ENCODE data around the gene FGA. TPM values are rescaled to one million over a fixed set of nuclear protein-coding genes. Genes with fewer than 3 reads are reported as not detected.

FGA gene
- total RNA-seq, 2 donors from 2014 or later, result not detected

DNA sequence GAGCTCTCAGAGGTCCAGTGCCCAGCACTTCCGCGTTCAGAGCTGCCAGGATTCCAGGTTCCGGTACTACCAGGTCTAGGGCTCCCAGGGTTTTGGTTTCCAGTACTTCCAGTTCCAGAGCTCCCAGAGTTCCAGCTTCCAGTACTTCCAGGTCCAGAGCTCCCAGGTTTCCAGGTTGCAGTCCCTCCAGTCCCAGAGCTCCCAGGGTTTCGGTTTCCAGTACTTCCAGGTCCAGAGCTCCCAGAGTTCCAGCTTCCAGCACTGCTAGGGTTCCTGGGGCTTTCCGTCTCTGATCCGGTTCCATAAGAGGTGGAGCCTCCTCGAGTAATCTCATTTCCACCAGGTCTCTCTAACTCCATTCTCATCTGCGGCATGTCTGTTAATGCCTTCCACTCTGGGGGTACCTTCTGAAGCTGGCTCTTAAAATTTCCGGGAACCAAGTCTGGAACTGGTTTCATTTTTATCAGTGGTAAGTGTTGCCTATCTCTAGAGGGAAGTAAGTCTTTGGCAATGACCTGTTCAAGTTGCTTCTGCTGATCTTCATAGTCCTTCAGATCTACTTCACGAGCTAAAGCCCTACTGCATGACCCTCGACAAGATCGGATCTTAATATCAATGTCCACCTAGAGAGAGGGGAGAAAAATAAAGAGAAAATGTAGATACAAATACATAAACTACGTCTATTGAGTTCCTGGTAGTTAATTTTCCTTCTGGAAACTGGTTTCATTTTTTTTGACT, 4.1 kb downstream of the FGA start:
- DNase-seq, result no peak
- intact Hi-C loops (cut with DNase I, micrococcal nuclease), result no loop called here
- no peak for ATAC-seq

DNA sequence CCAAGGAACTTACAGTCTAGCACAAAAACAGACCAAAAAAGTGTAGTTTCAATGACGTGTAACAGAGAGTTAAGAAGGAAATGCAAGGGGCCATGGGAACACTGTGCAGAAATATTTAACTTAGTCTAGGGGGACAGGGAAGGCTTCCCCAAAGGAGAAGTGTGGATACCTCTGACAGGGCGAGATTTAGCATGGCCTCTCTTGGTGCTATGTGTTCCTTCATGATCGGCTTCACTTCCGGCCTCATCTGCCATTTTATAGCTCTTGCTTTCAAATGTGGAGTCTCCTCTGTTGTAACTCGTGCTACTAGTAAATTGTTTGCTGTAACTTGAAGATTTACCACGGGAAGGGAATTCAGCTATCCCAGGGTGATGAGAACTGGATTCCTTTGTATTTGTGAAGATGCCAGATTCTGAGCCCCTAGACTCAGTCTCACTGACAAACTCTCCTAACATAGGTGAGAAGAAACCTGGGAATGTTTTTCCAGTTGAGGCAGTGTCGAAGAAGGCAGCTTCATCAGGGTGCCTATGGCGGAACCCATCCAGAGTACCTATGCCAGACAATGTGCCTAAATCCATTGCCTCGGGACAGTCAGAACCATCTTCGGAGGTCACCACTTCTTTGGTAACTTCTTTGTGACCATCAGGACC, 5.0 kb downstream of the FGA start:
- ATAC-seq (no peak), DNase-seq (no peak)
- intact Hi-C loops (cut with DNase I, micrococcal nuclease), result no loop called here

DNA sequence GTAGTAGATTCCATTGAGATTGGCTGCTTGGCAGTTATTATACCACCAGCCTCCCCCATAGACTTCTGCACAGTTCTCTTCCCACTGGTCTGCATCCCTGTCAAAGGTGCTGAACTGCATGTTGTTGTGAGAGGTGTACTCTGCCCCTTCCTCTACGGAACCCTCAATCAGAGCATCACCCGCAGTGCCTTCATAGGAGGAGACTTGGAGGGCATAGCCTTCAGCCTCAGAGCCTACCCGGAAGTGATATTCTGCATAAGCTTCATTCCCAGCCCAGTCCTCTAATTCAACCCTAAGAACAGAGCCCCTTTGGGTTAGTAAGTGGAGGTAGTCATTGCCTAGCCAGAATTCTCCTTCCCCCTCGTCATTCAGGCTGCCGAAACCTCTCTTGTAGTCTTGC, 6.3 kb downstream of the FGA start:
- DNase-seq (no peak), ATAC-seq (no peak)
- intact Hi-C loops (cut with DNase I, micrococcal nuclease), result no loop called here

DNA sequence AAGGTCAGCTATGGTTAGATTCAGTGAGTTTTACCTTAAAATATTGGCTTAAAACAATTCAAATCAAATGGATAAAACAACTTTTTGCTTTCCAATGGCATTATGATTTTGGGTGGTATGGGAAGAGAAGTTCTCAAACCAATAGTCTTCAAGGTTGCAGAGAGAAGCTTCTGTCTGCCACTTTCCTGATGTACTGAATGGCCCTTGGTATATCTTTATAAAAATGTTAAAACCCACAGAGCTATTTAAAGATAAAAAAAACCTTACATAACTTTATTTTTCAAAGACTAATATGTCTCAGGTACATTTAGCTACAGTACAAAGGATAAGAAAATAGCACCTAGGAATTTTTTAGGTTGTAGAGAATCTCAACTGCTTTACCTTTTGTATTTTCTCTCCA, 6.9 kb downstream of the FGA start:
- ATAC-seq, result no peak
- intact Hi-C loops (cut with DNase I, micrococcal nuclease), result no loop called here

DNA sequence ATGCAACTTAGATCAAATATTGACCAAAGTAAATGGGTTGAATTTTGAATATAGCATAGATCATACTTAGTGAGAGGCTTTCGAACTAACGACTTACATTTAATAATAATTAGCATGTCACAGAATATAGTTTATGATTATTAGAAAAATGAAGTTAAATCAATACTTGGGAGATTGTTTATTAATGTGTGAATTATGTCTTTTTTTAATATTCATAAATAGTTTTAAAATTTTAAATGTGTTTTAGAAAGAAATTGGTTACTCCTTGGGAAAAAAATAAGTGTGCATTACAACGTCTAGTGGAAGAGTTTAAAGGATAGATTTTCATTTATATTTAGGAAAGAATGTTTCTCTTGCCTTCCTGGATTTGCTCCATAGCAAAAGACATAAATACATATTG, 7.3 kb downstream of the FGA start:
- ATAC-seq (no peak), DNase-seq (no peak)
- intact Hi-C loops (cut with DNase I, micrococcal nuclease), result no loop called here

More for the DNA sequence above, 6.9 kb downstream of the FGA start:
- no peak for DNase-seq

DNA sequence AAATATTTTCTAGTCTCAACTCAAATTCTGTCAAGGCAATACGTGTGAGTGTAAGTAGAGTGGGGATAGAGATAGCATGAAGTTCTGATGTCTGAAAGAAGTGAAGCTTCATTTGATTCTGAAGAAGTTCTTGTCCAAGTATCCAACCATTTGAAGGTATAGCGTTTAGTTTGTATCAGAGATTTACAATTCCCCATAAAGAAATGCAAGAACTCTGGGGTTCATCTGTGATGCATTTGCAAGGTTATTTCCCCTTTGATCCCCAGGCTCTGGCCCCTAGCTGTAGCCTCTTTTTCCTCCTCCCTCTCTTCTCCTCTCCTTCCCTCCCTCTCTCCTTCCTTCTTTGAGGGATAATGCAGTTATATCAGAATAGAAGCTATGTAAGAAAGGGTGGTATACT, 7.8 kb downstream of the FGA start:
- ATAC-seq (no peak), DNase-seq (no peak)
- intact Hi-C loops (cut with DNase I, micrococcal nuclease), result no loop called here

DNA sequence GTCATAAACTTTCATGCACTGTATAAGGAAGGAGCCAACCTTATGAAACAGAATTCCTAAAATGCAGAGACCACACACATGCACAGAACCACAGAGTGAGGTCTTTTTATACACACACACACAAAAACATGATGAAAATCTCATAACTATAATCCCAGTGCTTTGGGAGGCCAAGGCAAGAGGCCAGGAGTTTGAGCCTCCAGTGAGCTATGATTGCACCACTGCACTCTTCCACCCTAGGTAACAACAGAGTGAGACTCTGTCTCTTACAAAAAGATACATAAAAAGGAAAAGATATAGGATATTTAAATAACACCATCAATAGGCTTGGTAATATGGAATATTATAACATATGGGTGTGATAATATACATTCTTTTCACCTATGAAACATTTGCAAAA, 10.6 kb downstream of the FGA start:
- intact Hi-C loops (cut with DNase I, micrococcal nuclease), result no loop called here

DNA sequence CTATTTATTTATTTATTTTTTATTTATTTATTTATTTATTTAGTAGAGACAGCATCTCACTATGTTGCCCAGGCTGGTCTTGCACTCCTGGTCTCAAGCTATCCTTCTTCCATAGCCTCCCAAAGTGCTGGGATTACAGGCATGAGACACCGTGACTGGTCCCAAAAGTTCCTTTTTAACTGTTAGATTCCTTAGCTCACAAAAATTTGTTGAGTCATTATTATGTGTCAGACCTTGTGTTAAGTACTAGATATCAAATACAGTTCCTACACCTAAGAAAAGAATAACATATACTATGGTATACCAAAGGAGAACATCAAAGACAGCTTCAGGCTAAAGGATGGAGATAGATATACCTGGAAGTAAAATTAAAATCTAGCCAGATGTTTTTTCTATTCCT, 11.6 kb downstream of the FGA start:
- DNase-seq, result no peak
- ATAC-seq, result no peak
- intact Hi-C loops (cut with DNase I, micrococcal nuclease), result no loop called here

More for the DNA sequence above, 10.6 kb downstream of the FGA start:
- DNase-seq, result no peak
- ATAC-seq, result no peak

DNA sequence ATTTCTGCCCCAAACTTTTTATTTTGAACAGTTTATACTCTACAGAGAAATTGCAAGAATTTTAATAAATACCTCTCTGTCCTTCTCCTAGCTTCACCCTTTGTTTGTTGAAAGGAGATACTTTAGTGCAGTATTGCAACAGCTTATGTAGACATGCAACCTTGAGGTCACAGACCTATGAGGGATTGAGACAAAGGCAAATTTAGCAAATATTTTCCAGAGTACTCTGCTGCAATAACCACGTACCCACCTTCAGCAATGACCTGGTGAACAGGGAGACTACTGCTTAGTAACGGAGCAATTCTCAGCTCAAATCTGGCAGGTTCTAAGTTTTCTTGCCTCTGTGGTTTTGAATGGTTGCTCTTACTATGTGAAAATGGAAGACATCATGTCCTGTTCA, 13.2 kb downstream of the FGA start:
- DNase-seq (no peak), ATAC-seq (no peak)
- intact Hi-C loops (cut with DNase I, micrococcal nuclease), result no loop called here

DNA sequence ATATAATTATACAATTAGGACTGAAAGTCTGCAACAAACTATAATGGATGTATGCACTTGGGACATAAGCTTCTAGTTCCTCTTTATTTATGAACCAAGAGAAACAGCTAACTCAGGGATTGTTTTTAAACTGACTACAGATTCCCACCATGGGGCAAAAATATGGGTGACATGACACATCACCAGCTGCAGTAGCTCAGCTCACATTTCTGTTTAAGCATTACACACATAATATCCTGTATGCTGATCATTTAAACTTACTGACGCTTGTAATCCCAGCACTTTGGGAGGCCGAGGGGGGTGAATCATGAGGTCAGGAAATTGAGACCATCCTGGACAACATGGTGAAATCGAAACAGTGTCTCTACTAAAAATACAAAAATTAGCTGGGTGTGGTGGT, 16.2 kb downstream of the FGA start:
- ATAC-seq (no peak), DNase-seq (no peak)
- intact Hi-C loops (cut with DNase I, micrococcal nuclease), result no loop called here

DNA sequence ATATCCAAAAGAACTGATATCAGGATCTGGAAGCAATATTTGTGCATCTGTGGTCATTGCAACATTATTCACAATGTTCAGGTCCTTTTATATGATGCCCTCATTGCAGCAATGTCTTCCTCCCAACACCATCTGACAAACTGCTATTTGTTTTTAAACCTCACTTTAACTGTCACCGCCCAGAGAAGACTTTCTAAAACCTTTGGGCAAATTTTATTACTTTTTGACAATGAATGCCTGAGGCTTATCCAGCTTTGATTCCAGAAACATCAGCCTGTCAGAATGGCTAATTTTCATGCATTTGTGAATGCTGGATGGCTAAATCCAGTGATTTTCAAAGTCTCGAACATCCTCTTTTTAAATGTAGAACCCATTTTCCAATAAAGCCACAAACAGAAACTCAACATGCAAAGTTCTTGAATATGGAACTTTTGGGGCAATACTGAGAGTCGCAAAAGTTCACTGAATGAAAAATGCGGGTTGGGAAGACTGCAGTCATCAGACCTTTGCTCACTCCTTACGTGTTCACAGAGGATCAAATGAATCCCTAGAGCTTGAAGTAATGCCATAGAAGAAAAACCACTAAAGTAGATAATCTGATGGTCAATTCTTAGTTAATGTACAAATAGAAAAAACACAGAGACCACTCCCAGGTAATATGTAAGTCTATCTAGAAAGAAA, 17.2 kb downstream of the FGA start:
- ATAC-seq, result no peak
- no peak for DNase-seq
- intact Hi-C loops (cut with DNase I, micrococcal nuclease), result no loop called here

DNA sequence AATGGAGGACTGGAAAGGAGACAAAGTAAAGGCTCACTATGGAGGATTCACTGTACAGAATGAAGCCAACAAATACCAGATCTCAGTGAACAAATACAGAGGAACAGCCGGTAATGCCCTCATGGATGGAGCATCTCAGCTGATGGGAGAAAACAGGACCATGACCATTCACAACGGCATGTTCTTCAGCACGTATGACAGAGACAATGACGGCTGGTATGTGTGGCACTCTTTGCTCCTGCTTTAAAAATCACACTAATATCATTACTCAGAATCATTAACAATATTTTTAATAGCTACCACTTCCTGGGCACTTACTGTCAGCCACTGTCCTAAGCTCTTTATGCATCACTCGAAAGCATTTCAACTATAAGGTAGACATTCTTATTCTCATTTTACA, 21.0 kb downstream of the FGA start:
- intact Hi-C loops (cut with DNase I, micrococcal nuclease), result no loop called here

DNA sequence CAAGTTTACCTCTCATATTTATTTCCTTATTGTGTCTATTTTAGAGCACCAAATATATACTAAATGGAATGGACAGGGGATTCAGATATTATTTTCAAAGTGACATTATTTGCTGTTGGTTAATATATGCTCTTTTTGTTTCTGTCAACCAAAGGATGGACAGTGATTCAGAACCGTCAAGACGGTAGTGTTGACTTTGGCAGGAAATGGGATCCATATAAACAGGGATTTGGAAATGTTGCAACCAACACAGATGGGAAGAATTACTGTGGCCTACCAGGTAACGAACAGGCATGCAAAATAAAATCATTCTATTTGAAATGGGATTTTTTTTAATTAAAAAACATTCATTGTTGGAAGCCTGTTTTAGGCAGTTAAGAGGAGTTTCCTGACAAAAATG, 21.5 kb downstream of the FGA start:
- intact Hi-C loops (cut with DNase I, micrococcal nuclease), result no loop called here
- no peak for ATAC-seq

More for the DNA sequence above, 21.0 kb downstream of the FGA start:
- ATAC-seq, result no peak
- no peak for DNase-seq

DNA sequence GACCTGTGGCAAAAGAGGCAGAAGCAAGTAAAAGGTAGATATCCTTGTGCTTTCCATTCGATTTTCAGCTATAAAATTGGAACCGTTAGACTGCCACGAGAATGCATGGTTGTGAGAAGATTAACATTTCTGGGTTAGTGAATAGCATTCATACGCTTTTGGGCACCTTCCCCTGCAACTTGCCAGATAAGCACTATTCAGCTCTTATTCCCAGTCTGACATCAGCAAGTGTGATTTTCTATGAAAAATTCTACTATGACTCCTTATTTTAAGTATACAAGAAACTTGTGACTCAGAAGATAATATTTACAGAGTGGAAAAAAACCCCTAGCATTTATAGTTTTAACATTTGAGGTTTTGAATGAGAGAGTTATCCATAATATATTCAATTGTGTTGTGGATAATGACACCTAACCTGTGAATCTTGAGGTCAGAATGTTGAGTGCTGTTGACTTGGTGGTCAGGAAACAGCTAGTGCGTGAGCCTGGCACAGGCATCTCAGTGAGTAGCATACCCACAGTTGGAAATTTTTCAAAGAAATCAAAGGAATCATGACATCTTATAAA, 23.8 kb downstream of the FGA start:
- intact Hi-C loops (cut with DNase I, micrococcal nuclease), result no loop called here
- ATAC-seq (no peak), DNase-seq (no peak)

More for the DNA sequence above, 21.5 kb downstream of the FGA start:
- no peak for DNase-seq

DNA sequence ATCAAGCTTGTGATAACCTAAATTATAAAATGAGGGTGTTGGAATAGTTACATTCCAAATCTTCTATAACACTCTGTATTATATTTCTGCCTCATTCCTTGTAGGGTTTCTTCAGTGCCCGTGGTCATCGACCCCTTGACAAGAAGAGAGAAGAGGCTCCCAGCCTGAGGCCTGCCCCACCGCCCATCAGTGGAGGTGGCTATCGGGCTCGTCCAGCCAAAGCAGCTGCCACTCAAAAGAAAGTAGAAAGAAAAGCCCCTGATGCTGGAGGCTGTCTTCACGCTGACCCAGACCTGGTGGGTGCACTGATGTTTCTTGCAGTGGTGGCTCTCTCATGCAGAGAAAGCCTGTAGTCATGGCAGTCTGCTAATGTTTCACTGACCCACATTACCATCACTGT, 24.8 kb downstream of the FGA start:
- intact Hi-C loops (cut with DNase I, micrococcal nuclease), result no loop called here
- ATAC-seq (no peak), DNase-seq (no peak)

DNA sequence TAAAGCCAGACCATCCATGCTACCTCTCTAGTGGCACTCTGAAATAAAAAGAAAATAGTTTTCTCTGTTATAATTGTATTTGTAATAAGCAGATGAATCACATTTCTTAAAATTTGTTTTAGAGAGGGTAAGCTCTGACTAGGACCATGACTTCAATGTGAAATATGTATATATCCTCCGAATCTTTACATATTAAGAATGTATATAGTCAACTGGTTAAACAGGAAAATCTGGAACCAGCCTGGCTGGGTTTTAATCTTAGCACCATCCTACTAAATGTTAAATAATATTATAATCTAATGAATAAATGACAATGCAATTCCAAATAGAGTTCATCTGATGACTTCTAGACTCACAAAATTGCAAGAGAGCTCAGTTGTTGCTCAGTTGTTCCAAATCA, 26.2 kb downstream of the FGA start:
- intact Hi-C loops (cut with DNase I, micrococcal nuclease), result no loop called here
- DNase-seq (no peak), ATAC-seq (no peak)

DNA sequence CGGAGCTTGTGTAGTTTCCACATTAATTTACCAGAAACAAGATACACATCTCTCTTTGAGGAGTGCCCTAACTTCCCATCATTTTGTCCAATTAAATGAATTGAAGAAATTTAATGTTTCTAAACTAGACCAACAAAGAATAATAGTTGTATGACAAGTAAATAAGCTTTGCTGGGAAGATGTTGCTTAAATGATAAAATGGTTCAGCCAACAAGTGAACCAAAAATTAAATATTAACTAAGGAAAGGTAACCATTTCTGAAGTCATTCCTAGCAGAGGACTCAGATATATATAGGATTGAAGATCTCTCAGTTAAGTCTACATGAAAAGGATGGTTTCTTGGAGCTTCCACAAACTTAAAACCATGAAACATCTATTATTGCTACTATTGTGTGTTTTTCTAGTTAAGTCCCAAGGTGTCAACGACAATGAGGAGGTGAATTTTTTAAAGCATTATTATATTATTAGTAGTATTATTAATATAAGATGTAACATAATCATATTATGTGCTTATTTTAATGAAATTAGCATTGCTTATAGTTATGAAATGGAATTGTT, 27.8 kb downstream of the FGA start, which contains the start of gene FGB:
FGB (plus strand) TSS at position 315 of the 558 bp plus-strand sequence; CDS start at position 323, 8 bp downstream.
- ATAC-seq (no peak), DNase-seq (no peak)
- intact Hi-C loops (cut with DNase I, micrococcal nuclease), result no loop called here

DNA sequence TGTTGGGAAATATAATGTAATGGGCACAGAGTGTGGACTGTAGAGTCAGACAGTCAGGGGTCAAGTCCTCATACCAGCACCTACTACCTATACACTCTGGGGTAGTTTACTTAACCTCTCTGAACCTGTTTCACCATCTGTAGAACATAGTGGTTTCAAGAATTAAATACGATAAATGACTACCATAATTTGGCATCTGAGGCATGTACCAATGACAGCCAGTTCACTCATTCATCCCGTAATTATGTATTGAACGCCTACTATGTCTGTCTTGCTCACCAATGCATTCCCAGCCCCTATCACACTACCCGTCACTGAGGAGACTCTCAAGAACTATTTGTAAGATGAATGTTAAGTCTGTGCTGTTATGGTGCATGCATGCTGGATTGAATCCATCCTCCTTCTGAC, 29.7 kb downstream of the FGA start:
- no peak for DNase-seq
- intact Hi-C loops (cut with DNase I, micrococcal nuclease), result no loop called here

DNA sequence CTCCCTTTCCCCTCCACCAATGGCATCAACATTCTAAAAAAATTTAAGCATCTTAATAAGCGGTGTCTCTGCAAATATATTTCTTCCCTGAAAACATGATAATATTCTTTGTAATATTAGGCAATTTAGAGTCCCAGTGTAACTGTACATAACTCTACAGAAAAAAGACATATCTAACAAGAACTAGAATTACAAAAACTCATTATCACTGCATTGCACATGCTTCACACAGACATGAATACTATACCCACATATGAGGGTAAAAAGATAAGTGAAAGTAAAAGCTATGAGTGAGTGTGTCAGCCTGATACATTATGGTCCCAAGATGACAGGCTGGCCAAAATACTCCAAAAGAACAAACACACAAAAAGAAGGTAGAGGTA, 30.1 kb downstream of the FGA start:
- ATAC-seq (no peak), DNase-seq (no peak)
- intact Hi-C loops (cut with DNase I, micrococcal nuclease), result no loop called here

More for the DNA sequence above, 29.7 kb downstream of the FGA start:
- no peak for ATAC-seq

Measured in left colon (tissue), 2 donors.